ENCODE measurements around the gene MYH9. TPM values are rescaled to one million over a fixed set of nuclear protein-coding genes. Genes with fewer than 3 reads are reported as not detected.
"Not testable (repeated sequence)": the region's sequence is repeated elsewhere in the genome, so short reads cannot be mapped to it uniquely, and the experiment has no call there.

Gene MYH9
- total and polyA plus RNA-seq, 4 experiments from 2014 or later, result 17.3 to 734 (median 597) TPM

DNA sequence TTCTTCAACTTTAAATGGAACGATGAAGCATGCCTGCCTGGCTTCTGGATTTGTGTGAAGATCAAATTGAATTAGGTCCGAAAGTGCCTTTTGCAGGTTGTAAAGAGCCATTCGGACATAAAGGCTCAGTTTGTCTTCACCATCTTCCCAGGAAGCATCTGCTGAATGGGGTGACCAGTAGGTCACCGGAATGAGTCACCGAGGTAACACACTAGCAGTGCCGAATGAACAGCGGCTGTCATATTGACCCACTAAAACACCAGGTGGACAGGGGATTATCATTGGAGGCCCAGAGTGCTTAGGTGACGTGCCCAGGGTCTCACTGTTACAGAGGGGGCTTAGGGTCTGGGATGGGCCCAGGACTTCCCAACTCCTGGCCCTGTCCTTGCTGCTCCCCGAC lies 43.1 kb upstream of the MYH9 start:
- no peaks in the 10 kb centered on the region for H3K36me3 ChIP-seq (ENCODE audit: insufficient read depth, low read length)
- peaks cover 9 to 21% (median 15%) of the 10 kb centered on the region in 4 donors for H3K4me1 Mint-ChIP-seq
- no peaks in the 10 kb centered on the region for H3K9me3 ChIP-seq (ENCODE audit: control insufficient read depth in 1 of 2, low read length in 2 of 2)
- intact Hi-C loops (cut with micrococcal nuclease), result no loop called here
- no peak for DNase-seq
- ChIA-PET POLR2A (ENCODE audit: partially characterized antibody) (no interaction called here), CTCF (ENCODE audit: partially characterized antibody) (interaction anchor here (1.6 kb wide), 1 partner anchor 129 kb away, joined by 3 read pairs; no protein-coding TSS in a partner anchor)
- H3K27me3 Mint-ChIP-seq, result no peaks in the 10 kb centered on the region
- H3K4me3 Mint-ChIP-seq, result no peak overlapping the region
- no peak overlapping the region for H3K27ac ChIP-seq (ENCODE audit: low read depth, low read length)
- H3K36me3 Mint-ChIP-seq, result no peaks in the 10 kb centered on the region
- no peaks in the 10 kb centered on the region for H3K9me3 Mint-ChIP-seq
- H3K4me1 ChIP-seq (ENCODE audit: insufficient read depth, low read length), result peaks cover 17% of the 10 kb centered on the region
- no peak overlapping the region for H3K4me3 ChIP-seq (ENCODE audit: low read length in 2 of 2)
- H3K27ac Mint-ChIP-seq, result peak overlapping the region in 1 of 7 donors; percentile 57
- no peaks in the 10 kb centered on the region for H3K27me3 ChIP-seq (ENCODE audit: insufficient read depth, low read length)

DNA sequence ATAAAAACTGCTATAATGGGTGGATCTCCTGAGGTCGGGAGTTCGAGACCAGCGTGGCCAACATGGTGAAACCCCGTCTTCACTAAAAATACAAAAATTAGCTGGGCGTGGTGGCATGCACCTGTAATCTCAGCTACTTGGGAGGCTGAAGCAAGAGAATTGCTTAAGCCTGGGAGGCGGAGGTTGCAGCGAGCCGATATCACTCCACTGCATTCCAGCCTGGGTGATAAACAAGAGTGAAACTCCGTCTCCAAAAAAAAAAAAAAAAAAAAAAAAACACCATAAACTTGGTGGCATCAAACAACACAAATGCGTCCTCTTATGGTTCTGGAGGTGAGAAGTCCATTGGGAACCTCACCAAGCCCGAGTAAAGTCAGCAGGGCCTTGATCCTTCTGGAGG lies 40.2 kb upstream of the MYH9 start:
- H3K36me3 Mint-ChIP-seq; H3K9me3 ChIP-seq (ENCODE audit: control insufficient read depth in 1 of 2, low read length in 2 of 2); H3K27me3 Mint-ChIP-seq; H3K36me3 ChIP-seq (ENCODE audit: insufficient read depth, low read length); POLR2A ChIA-PET (ENCODE audit: partially characterized antibody); DNase-seq; H3K27ac ChIP-seq (ENCODE audit: low read depth, low read length); H3K27me3 ChIP-seq (ENCODE audit: insufficient read depth, low read length); CTCF ChIA-PET (ENCODE audit: partially characterized antibody); H3K4me3 ChIP-seq (ENCODE audit: low read length in 2 of 2); intact Hi-C loops (cut with micrococcal nuclease); H3K9me3 Mint-ChIP-seq; H3K4me3 Mint-ChIP-seq: not testable (repeated sequence)
- H3K4me1 Mint-ChIP-seq, result peaks cover 8 to 22% (median 13%) of the 10 kb centered on the region in 4 donors
- H3K27ac Mint-ChIP-seq, result peak overlapping the region in 1 of 7 donors; percentile 17
- H3K4me1 ChIP-seq (ENCODE audit: insufficient read depth, low read length), result peaks cover 17% of the 10 kb centered on the region

DNA sequence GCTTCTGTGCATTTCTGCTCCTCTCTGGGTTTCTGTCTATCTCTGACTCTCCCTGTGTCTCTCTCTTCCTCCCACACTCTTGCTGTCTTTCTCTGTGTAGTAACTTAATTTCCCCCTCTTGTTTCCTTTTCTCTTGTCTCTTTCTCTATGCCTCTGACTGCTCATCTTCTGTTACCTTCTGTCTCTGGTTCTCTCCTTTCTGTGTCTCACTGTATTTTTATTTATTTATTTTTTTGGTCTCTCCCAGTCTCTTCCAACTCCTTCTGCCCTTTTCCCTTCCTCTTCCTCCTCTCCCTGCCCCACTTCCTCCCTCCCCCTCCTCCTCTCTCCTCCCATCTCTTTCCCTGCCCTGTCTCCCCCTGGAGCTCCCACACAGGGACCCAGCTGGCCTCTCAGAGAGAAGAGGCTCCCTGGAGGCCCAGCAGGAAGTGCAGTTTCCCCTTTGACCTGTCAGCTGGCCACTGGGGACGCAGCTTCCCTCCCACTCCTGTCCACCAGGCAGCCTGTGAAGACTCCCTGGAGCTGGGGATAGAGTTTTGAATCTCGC lies 38.3 kb upstream of the MYH9 start:
- POLR2A ChIA-PET (ENCODE audit: partially characterized antibody), result no interaction called here
- intact Hi-C loops (cut with micrococcal nuclease), result no loop called here
- Histone ChIP-seq H3K9me3 (ENCODE audit: control insufficient read depth in 1 of 2, low read length in 2 of 2) (no peaks in the 10 kb centered on the region), H3K4me1 (ENCODE audit: insufficient read depth, low read length) (peaks cover 17% of the 10 kb centered on the region), H3K27ac (ENCODE audit: low read depth, low read length) (no peak overlapping the region), H3K27me3 (ENCODE audit: insufficient read depth, low read length) (no peaks in the 10 kb centered on the region), H3K36me3 (ENCODE audit: insufficient read depth, low read length) (no peaks in the 10 kb centered on the region), H3K4me3 (ENCODE audit: low read length in 2 of 2) (no peak overlapping the region)
- H3K4me1 Mint-ChIP-seq, result peaks cover 8 to 22% (median 15%) of the 10 kb centered on the region in 4 donors
- peak overlapping the region in 4 of 7 donors; percentile 5 to 84 (median 56) for H3K27ac Mint-ChIP-seq
- no peaks in the 10 kb centered on the region for H3K9me3 Mint-ChIP-seq
- H3K4me3 Mint-ChIP-seq, result peak overlapping the region in 3 of 8 donors; percentile 22 to 37 (median 29)
- H3K36me3 Mint-ChIP-seq, result no peaks in the 10 kb centered on the region
- DNase-seq, result no peak
- CTCF ChIA-PET (ENCODE audit: partially characterized antibody), result interaction anchor here (0.7 kb wide), 1 partner anchor 125 kb away, joined by 3 read pairs; no protein-coding TSS in a partner anchor
- H3K27me3 Mint-ChIP-seq, result no peaks in the 10 kb centered on the region

- Mint-ChIP-seq H3K27me3 (no peaks in the 10 kb centered on the region), H3K4me3 (peak overlapping the region in 1 of 8 donors; percentile 43), H3K36me3 (no peaks in the 10 kb centered on the region), H3K9me3 (no peaks in the 10 kb centered on the region), H3K4me1 (peaks cover 8 to 27% (median 15%) of the 10 kb centered on the region in 4 donors), H3K27ac (peak overlapping the region in 4 of 7 donors; percentile 70 to 80 (median 74))
- DNase-seq, result no peak
- intact Hi-C loops (cut with micrococcal nuclease), result no loop called here
- ChIA-PET CTCF (ENCODE audit: partially characterized antibody) (interaction anchor here (0.7 kb wide), 1 partner anchor 139 kb away, joined by 3 read pairs; no protein-coding TSS in a partner anchor), POLR2A (ENCODE audit: partially characterized antibody) (no interaction called here)
- peaks cover 17% of the 10 kb centered on the region for H3K4me1 ChIP-seq (ENCODE audit: insufficient read depth, low read length)
- no peaks in the 10 kb centered on the region for H3K27me3 ChIP-seq (ENCODE audit: insufficient read depth, low read length)
- H3K27ac ChIP-seq (ENCODE audit: low read depth, low read length), result no peak overlapping the region
- H3K9me3 ChIP-seq (ENCODE audit: control insufficient read depth in 1 of 2, low read length in 2 of 2), result no peaks in the 10 kb centered on the region
- no peak overlapping the region for H3K4me3 ChIP-seq (ENCODE audit: low read length in 2 of 2)
- H3K36me3 ChIP-seq (ENCODE audit: insufficient read depth, low read length), result no peaks in the 10 kb centered on the region
Measured at GRCh38 chr22:36424901-36425579, 37.3 kb upstream of the MYH9 start.

DNA sequence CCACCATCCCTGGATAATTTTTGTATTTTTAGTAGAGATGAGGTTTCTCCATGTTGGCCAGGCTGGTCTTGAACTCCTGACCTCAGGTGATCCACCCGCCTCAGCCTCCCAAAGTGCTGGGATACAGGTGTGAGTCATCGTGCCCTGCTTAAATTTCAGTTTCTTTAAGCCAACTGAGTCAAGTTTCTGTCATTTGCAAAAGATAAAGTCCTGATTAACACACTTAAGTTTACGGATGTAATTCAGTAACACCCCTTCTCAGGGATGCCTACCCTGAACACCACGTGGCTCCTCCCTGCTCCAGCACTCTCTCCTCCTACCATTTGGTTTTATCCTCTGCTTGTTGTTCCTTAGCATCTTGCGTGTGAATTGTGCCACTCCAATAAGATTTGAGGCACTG lies 36.7 kb upstream of the MYH9 start:
- intact Hi-C loops (cut with micrococcal nuclease); H3K9me3 Mint-ChIP-seq; H3K9me3 ChIP-seq (ENCODE audit: control insufficient read depth in 1 of 2, low read length in 2 of 2); H3K4me3 ChIP-seq (ENCODE audit: low read length in 2 of 2); DNase-seq; H3K27me3 Mint-ChIP-seq; H3K36me3 ChIP-seq (ENCODE audit: insufficient read depth, low read length); H3K27ac ChIP-seq (ENCODE audit: low read depth, low read length); H3K36me3 Mint-ChIP-seq; H3K27me3 ChIP-seq (ENCODE audit: insufficient read depth, low read length); H3K4me3 Mint-ChIP-seq: not testable (repeated sequence)
- ChIA-PET CTCF (ENCODE audit: partially characterized antibody) (interaction anchor here (0.8 kb wide), 1 partner anchor 20 kb away, joined by 3 read pairs; no protein-coding TSS in a partner anchor), POLR2A (ENCODE audit: partially characterized antibody) (interaction anchor here (3.3 kb wide), 1 partner anchor 19 kb away, joined by 9 read pairs; no protein-coding TSS in a partner anchor)
- Mint-ChIP-seq H3K27ac (peak overlapping the region in 2 of 7 donors; percentile 78 to 80), H3K4me1 (peaks cover 11 to 29% (median 16%) of the 10 kb centered on the region in 4 donors)
- H3K4me1 ChIP-seq (ENCODE audit: insufficient read depth, low read length), result peaks cover 21% of the 10 kb centered on the region

- H3K4me3 Mint-ChIP-seq, result no peak overlapping the region
- H3K9me3 Mint-ChIP-seq, result no peaks in the 10 kb centered on the region
- H3K27me3 ChIP-seq (ENCODE audit: insufficient read depth, low read length), result no peaks in the 10 kb centered on the region
- no peaks in the 10 kb centered on the region for H3K9me3 ChIP-seq (ENCODE audit: control insufficient read depth in 1 of 2, low read length in 2 of 2)
- peaks cover 25% of the 10 kb centered on the region for H3K4me1 ChIP-seq (ENCODE audit: insufficient read depth, low read length)
- H3K36me3 Mint-ChIP-seq, result no peaks in the 10 kb centered on the region
- H3K4me3 ChIP-seq (ENCODE audit: low read length in 2 of 2), result no peak overlapping the region
- H3K36me3 ChIP-seq (ENCODE audit: insufficient read depth, low read length), result no peaks in the 10 kb centered on the region
- peaks cover 15 to 34% (median 21%) of the 10 kb centered on the region in 4 donors for H3K4me1 Mint-ChIP-seq
- H3K27ac ChIP-seq (ENCODE audit: low read depth, low read length), result no peak overlapping the region
- DNase-seq, result no peak
- intact Hi-C loops (cut with micrococcal nuclease), result no loop called here
- ChIA-PET CTCF (ENCODE audit: partially characterized antibody) (interaction anchor here (0.8 kb wide), 1 partner anchor 20 kb away, joined by 3 read pairs; no protein-coding TSS in a partner anchor), POLR2A (ENCODE audit: partially characterized antibody) (interaction anchor here (0.7 to 3.3 kb wide), 2 partner anchors 18 to 27 kb away, joined by 3 to 9 read pairs; no protein-coding TSS in a partner anchor)
- H3K27ac Mint-ChIP-seq, result peak overlapping the region in 2 of 7 donors; percentile 18 to 44
- H3K27me3 Mint-ChIP-seq, result peaks cover 0 to 1% of the 10 kb centered on the region in 2 donors
Measured at GRCh38 chr22:36423461-36424404, 36.0 kb upstream of the MYH9 start.
